Measurements from ENCODE around the gene NCOA7.

DNA sequence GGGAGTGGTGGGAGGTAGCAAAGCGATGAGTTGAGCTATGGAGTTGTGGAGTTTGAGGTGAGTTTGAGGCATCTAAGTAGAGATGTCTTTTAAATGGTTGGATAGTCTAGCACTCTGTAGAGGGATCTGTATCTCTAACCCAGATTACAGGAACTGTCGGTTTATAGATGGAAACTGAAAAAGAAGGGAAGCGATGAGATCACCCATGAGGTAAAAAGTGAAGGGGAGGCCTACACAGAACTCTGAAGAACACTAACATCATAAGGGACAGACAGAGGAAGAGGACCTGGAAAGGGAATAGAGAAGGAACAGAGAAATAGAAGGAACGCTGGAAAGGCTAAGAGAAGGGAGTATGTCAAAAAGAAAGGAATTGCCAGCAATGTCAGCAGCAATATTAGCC, 168.3 kb downstream of the NCOA7 start:
- TF ChIP-seq, protein P1, sequence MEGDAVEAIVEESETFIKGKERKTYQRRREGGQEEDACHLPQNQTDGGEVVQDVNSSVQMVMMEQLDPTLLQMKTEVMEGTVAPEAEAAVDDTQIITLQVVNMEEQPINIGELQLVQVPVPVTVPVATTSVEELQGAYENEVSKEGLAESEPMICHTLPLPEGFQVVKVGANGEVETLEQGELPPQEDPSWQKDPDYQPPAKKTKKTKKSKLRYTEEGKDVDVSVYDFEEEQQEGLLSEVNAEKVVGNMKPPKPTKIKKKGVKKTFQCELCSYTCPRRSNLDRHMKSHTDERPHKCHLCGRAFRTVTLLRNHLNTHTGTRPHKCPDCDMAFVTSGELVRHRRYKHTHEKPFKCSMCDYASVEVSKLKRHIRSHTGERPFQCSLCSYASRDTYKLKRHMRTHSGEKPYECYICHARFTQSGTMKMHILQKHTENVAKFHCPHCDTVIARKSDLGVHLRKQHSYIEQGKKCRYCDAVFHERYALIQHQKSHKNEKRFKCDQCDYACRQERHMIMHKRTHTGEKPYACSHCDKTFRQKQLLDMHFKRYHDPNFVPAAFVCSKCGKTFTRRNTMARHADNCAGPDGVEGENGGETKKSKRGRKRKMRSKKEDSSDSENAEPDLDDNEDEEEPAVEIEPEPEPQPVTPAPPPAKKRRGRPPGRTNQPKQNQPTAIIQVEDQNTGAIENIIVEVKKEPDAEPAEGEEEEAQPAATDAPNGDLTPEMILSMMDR (IDR thresholded peaks at IDR 0.05), result no peak
- no peak for TF ChIP-seq POLR2A (IDR thresholded peaks at IDR 0.05)

Data from thyroid gland (tissue), 4 donors.